Tibial artery (tissue), 4 donors: ENCODE data around the gene PIK3R4.

Source experiments
- DNase-seq, 2 donors: peaks; one replicate each; pipeline ENCODE4 v3.0.0-alpha.2; 2019
- H3K27ac ChIP-seq, 2 donors: fragments of 200-600 bp; sonication (generic) in 1 of 2; 1 replicate in 1 of 2; 2 replicates in 1 of 2; pipeline ENCODE4 v1.5.1; 2018 to 2019; ENCODE audit warnings: mild to moderate bottlenecking in 1 of 2
- H3K27me3 ChIP-seq, 2 donors: fragments of 200-600 bp; sonication (generic) in 1 of 2; one replicate each; pipeline versions ENCODE4 v1.5.1 to v1.6.0; 2016 to 2019
- H3K36me3 ChIP-seq, 3 donors: fragments of 200-600 bp; sonication (generic) in 2 of 3; one replicate each; pipeline ENCODE4 v1.5.1; 2016 to 2019; ENCODE audit warnings: mild to moderate bottlenecking in 2 of 3
- H3K4me1 ChIP-seq, 4 donors: fragments of 200-600 bp; sonication (generic) in 2 of 4; 1 replicate in 3 of 4; 2 replicates in 1 of 4; pipeline ENCODE4 v1.5.1; 2016 to 2019
- H3K4me3 ChIP-seq, 2 donors: fragments of 200-600 bp; sonication (generic) in 1 of 2; 1 replicate in 1 of 2; 2 replicates in 1 of 2; pipeline ENCODE4 v1.5.1; 2018 to 2019; ENCODE audit warnings: mild to moderate bottlenecking in 2 of 2
- H3K9me3 ChIP-seq, 3 donors: fragments of 200-600 bp; sonication (generic) in 1 of 3; one replicate each; pipeline ENCODE4 v1.5.1; 2016 to 2019
- intact Hi-C: fragments of 100-400 bp; cut with DNase I; formaldehyde crosslinking; loops from one replicate; pipeline ENCODE4 v1.15.0; 2023; ENCODE audit warnings: low total_unique reads
- TF ChIP-seq, protein P1 (sequence below), 2 experiments: fragments of 200-600 bp in 1 of 2; fragments of 450-650 bp in 1 of 2; IDR thresholded peaks; one replicate each; pipeline ENCODE4 v1.5.1; 2017 to 2019; ENCODE audit warnings: antibody characterized with exemption in 2 of 2, mild to moderate bottlenecking in 1 of 2, moderate library complexity in 1 of 2

The PIK3R4 gene

DNA sequence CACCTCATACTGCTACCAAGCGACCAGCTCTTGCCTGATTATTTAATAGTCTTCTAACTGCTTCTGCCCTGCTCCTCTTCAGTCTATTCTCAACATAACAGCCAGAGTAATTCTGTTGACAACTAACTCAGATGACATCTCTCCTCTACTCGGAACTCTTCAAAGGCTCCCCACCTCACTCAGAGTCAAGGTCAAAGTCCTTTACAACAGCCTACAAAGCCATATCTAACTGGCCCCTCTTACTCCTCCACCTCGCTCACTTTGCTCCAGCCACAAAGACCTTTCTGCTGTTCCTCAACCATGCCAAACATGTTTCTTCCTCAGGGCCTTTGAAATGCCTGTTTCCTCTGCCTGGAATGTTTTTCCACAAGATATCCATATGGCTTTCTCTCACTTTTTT lies 43.6 kb downstream of the PIK3R4 start:
- TF ChIP-seq, protein P1, sequence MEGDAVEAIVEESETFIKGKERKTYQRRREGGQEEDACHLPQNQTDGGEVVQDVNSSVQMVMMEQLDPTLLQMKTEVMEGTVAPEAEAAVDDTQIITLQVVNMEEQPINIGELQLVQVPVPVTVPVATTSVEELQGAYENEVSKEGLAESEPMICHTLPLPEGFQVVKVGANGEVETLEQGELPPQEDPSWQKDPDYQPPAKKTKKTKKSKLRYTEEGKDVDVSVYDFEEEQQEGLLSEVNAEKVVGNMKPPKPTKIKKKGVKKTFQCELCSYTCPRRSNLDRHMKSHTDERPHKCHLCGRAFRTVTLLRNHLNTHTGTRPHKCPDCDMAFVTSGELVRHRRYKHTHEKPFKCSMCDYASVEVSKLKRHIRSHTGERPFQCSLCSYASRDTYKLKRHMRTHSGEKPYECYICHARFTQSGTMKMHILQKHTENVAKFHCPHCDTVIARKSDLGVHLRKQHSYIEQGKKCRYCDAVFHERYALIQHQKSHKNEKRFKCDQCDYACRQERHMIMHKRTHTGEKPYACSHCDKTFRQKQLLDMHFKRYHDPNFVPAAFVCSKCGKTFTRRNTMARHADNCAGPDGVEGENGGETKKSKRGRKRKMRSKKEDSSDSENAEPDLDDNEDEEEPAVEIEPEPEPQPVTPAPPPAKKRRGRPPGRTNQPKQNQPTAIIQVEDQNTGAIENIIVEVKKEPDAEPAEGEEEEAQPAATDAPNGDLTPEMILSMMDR (IDR thresholded peaks at IDR 0.05): no peak
- DNase-seq: no peak
- Histone ChIP-seq H3K36me3 (peaks cover 33 to 50% (median 38%) of the 10 kb centered on the region in 3 donors), H3K4me1 (no peaks in the 10 kb centered on the region), H3K27ac (no peak overlapping the region), H3K4me3 (no peak overlapping the region), H3K9me3 (no peaks in the 10 kb centered on the region), H3K27me3 (no peaks in the 10 kb centered on the region)
- intact Hi-C loops: no loop called here

DNA sequence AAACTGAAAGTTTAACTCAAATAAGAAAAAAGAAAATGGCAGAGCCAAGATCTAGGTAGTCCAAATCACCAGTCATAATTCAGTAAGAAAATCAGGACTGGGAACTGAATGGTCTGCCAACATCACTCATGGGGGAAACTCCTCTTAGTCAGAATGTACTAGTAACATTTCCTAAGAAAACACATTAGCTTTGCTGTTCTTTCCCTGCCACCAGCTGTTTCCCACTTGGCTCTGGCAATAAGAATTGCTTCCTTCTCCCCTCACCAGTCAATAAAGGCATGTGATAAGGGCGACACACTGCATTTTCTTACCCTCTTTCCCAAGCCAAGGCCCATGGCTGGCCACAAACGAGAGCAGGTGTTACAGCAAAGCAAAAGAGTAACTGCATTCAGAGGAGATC lies 46.1 kb downstream of the PIK3R4 start:
- H3K4me1 ChIP-seq: no peaks in the 10 kb centered on the region
- no peak overlapping the region for H3K4me3 ChIP-seq
- peak in 1 of 2 donors; percentile 40 for DNase-seq
- H3K27ac ChIP-seq: peak overlapping the region in 1 of 2 donors; percentile 14
- intact Hi-C loops: no loop called here
- H3K27me3 ChIP-seq: no peaks in the 10 kb centered on the region
- peaks cover 33 to 47% (median 38%) of the 10 kb centered on the region in 3 donors for H3K36me3 ChIP-seq
- TF ChIP-seq, protein P1 (IDR thresholded peaks at IDR 0.05): no peak
- no peaks in the 10 kb centered on the region for H3K9me3 ChIP-seq

DNA sequence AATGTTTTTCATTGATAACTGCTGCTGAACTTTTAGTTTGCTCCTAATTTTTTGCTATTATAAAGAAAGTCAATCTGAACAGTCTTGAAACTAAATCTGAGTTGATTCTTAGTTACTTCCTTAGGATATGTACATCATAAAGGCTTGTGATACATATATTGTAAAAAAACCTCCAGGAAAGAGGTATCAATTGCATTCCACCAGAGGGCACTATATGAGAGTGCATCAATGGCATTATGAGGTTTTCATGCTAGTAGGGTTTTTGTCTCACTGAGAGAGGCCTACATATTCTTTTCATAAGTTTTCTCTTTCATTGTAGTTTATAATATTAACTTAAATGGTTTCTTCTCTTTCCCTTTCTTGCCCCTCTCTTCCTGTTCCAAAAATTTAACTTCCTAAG lies 46.9 kb downstream of the PIK3R4 start:
- intact Hi-C loops: no loop called here

DNA sequence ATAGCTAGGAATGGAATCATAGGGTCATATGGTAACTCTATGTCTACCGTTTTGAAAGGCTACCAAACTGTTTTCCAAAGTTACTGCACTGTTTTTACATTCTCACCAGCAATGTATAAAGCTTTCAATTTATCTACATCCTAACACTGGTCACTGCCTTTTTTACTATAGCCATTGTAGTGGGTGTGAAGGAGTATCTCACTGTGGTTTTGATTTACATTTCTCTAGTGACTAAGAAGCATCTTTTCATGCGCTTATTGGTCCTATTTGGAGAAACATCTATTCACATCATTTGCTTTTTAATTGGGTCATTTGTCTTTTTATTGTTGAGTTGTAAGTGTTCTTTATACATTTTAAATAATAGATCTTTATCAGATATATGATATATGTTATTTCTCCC lies 53.3 kb downstream of the PIK3R4 start:
- intact Hi-C loops: no loop called here
- no peaks in the 10 kb centered on the region for H3K27me3 ChIP-seq
- peaks cover 15 to 31% (median 27%) of the 10 kb centered on the region in 3 donors for H3K36me3 ChIP-seq
- H3K4me3 ChIP-seq: no peak overlapping the region
- H3K27ac ChIP-seq: no peak overlapping the region
- TF ChIP-seq, protein P1 (IDR thresholded peaks at IDR 0.05): no peak
- H3K9me3 ChIP-seq: no peaks in the 10 kb centered on the region
- DNase-seq: no peak
- H3K4me1 ChIP-seq: no peaks in the 10 kb centered on the region

More for the DNA sequence above, 46.9 kb downstream of the PIK3R4 start:
- no peak overlapping the region for H3K4me3 ChIP-seq
- TF ChIP-seq, protein P1 (IDR thresholded peaks at IDR 0.05): peak in 1 of 2 experiments; percentile 17
- no peaks in the 10 kb centered on the region for H3K9me3 ChIP-seq
- H3K27me3 ChIP-seq: no peaks in the 10 kb centered on the region
- no peak overlapping the region for H3K27ac ChIP-seq
- no peak for DNase-seq
- H3K36me3 ChIP-seq: peaks cover 32 to 42% (median 33%) of the 10 kb centered on the region in 3 donors
- no peaks in the 10 kb centered on the region for H3K4me1 ChIP-seq

DNA sequence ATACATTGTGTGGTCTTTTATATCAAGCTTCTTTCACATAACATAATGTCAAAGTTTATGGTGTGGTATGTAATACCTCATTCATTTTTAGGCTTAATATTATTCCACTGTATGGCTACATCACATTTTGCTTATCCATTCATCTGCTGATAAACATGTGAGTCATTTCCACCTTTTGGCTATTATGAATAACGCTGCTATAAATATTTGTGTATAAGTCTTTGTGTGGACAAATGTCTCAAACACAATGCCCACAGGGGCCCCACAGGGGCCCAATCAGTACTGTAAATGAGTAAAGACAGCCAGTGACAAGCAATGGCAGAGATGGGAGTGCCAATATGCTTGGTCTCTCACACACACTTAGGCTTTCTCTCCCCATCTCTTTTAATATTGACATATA lies 54.2 kb downstream of the PIK3R4 start:
- Histone ChIP-seq H3K4me1 (no peaks in the 10 kb centered on the region), H3K27ac (no peak overlapping the region), H3K36me3 (peaks cover 15 to 34% (median 28%) of the 10 kb centered on the region in 3 donors), H3K9me3 (no peaks in the 10 kb centered on the region), H3K27me3 (no peaks in the 10 kb centered on the region), H3K4me3 (no peak overlapping the region)
- no peak for DNase-seq
- intact Hi-C loops: no loop called here
- TF ChIP-seq, protein P1 (IDR thresholded peaks at IDR 0.05): no peak
